Measurements from ENCODE around the gene PEX13. TPM values are rescaled to one million over a fixed set of nuclear protein-coding genes. Genes with fewer than 3 reads are reported as not detected.
"Not testable (repeated sequence)": the region's sequence is repeated elsewhere in the genome, so short reads cannot be mapped to it uniquely, and the experiment has no call there.

The PEX13 gene
- total RNA-seq, 1 donor from 2014 or later = 82.3 TPM

GRCh38 chr2:61005736-61006135 lies 11.8 kb upstream of the PEX13 start:
- DNase-seq (ENCODE audit: low spot score in 2 of 2) (no peak), FAIRE-seq (no peak)

DNA sequence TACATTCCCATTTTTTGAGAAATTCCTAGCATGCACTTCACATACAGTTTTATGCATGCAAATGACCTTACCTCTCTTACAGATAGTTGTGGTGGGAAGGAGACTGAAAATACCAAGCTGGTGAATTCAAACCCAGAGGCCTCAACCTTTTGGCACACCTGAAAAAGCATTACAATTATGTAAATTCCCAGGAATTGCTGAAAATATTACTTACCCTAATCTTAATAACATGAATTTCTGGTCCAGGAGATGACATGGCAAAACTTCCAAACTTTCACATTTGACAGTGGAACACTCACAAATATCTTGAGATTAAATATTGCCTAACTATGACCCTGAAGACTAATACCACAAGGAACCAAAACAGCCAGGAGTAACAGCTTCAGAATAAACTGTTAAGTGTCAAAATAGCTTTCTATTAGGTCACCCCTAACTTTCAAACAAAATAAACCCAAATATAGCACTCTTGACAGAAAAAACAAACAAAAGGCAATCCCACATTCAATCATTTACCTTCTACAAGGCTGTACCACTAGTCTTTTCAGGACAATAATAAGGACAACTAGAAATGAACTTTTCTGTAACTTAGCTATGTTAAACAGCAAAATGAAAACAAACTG lies 10.9 kb upstream of the PEX13 start:
- DNase-seq (ENCODE audit: low spot score in 2 of 2) = no peak
- FAIRE-seq = no peak

- FAIRE-seq (no peak), DNase-seq (ENCODE audit: low spot score in 2 of 2) (no peak)
Measured at GRCh38 chr2:61009355-61009754, 8.2 kb upstream of the PEX13 start.

GRCh38 chr2:61011678-61012077 lies 5.8 kb upstream of the PEX13 start:
- DNase-seq (ENCODE audit: low spot score in 2 of 2) = no peak
- no peak for FAIRE-seq

- not testable (repeated sequence) for DNase-seq (ENCODE audit: low spot score in 2 of 2); FAIRE-seq
Measured at GRCh38 chr2:61012303-61012702, 5.2 kb upstream of the PEX13 start.

- DNase-seq (ENCODE audit: low spot score in 2 of 2) (no peak), FAIRE-seq (no peak)
Measured at GRCh38 chr2:61013382-61013781, 4.1 kb upstream of the PEX13 start.

DNA sequence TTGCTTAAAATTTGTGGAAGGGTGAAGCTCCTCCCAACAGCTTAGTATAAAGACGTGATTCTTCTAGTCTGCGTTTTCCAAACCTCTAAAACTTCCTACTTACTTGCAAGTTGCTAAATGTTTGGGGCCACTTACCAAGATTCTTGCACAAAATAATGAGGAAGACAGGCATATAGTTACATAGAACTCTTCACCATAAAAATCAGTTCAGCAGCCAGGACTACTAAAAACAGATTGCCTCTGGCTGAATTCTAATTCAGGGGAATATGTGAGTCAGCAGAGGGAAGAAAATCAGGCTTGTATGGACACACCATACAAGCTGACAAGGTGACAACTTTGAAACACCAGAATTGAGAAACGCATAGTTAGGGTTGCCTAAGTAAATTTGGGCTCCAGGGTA lies 2.8 kb upstream of the PEX13 start:
- DNase-seq (ENCODE audit: low spot score in 2 of 2) (no peak), FAIRE-seq (no peak)

DNA sequence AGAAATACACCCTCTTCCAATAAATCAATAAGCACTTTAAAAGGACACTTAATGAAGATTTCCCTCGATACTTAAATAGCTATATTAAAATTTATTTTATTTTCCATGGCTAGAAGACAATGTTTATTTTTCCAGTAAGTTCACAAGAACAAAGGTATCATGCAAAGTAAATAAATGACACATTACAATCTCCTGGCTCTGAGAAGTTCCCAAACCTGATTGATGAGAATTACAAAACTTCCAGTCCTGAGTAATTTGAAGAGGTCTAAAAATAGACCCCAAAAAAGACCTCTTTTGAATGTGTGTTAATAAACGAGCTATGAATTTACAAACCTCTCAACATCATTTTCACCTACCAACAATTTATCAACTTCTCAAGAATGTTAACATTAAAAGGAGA lies 1.5 kb upstream of the PEX13 start:
- DNase-seq (ENCODE audit: low spot score in 2 of 2) (no peak), FAIRE-seq (no peak)

- no peak for DNase-seq (ENCODE audit: low spot score in 2 of 2)
- FAIRE-seq = no peak
Measured at GRCh38 chr2:61016392-61017002, 1.0 kb upstream of the PEX13 start.

DNA sequence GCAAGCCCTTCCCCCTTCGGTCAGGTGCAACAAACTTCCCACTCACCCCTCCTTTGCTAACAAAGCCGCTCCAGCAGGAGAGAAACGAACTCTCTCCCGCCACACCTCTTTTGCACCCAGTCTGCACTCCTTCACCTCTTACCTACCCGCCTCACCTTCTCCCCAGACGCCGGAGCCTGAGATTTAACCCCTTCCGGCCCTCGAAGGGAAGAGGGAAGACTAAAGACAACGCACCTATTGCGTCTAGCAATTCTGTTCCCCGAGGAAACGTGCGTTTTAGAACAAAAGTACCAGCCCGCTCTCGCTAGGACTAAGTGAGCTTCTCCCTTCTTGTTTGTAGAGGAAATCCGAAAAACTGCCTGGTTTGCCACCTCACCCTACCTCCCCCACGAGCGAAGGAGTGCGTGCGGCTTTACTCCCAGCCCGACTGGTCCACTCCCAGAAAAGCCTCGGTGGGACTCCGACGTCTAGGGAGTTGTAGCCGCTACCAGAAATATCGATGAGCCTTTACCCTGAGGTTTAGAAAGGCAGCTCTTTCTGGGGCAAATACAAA lies 441 bp upstream of the PEX13 start:
- DNase-seq (ENCODE audit: low spot score in 2 of 2) = peak; percentile 37 to 57
- FAIRE-seq = no peak

GRCh38 chr2:61018318-61018755 lies 817 bp downstream of the PEX13 start:
- DNase-seq (ENCODE audit: low spot score in 2 of 2) (peak in 1 of 2 donors; percentile 12), FAIRE-seq (no peak)

DNA sequence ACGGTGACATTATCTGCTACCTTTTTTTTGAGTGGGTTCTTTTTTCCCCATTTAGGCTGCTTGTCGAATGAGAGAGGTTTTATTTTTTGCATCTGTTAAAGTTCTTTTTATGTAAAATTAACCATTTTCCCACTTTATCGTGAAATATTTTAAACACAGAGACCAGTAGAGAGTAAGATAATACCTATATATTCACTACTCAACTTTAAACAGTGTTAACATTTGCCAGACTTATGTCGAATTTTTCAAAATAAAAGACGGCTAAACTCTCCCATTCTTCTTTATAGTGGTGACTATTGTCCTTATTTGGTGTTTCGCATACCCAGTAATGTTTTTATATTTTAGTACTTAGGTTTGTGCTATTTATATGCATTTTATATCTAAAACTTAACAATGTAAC lies 1.3 kb downstream of the PEX13 start:
- FAIRE-seq (no peak), DNase-seq (ENCODE audit: low spot score in 2 of 2) (no peak)

GRCh38 chr2:61021228-61021660 lies 3.7 kb downstream of the PEX13 start:
- DNase-seq (ENCODE audit: low spot score in 2 of 2) = no peak
- no peak for FAIRE-seq

DNA sequence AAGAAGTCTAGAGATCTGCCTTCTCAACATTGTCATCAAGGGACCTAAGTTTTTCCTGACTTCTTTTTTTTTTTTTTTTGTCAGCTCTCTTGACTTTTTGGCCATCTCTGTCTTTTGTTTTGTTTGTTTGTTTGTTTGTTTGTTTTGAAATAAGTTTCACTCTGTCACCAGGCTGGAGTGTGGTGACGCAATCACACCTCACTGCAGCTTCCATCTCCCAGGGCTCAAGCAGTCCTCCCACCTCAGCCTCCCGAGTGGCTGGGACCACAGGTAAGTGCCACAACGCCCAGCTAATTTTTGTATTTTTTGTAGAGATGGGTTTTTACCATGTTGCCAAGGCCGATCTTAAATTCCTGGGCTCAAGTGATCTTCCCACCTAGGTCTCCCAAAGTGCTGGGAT lies 6.2 kb downstream of the PEX13 start:
- no peak for DNase-seq (ENCODE audit: low spot score in 2 of 2)
- no peak for FAIRE-seq

GRCh38 chr2:61029533-61029932 lies 12.0 kb downstream of the PEX13 start:
- no peak for FAIRE-seq
- no peak for DNase-seq (ENCODE audit: low spot score in 2 of 2)

DNA sequence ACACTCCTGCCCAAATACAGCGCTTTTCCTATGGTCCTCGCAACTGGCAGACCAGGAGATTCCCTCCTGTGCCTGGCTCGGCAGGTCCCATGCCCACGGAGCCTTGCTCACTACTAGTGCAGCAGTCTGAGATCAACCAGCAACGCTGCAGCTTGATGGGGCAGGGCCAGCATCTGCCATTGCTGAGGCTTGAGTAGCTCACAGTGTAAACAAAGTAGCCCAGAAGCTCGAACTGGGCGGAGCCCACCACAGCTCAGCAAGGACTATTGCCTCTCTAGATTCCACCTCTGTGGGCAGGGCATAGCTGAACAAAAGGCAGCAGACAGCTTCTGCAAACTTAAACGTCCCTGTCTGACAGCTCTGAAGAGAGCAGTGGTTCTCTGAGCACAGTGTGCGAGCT lies 17.1 kb downstream of the PEX13 start:
- FAIRE-seq; DNase-seq (ENCODE audit: low spot score in 2 of 2): not testable (repeated sequence)

DNA sequence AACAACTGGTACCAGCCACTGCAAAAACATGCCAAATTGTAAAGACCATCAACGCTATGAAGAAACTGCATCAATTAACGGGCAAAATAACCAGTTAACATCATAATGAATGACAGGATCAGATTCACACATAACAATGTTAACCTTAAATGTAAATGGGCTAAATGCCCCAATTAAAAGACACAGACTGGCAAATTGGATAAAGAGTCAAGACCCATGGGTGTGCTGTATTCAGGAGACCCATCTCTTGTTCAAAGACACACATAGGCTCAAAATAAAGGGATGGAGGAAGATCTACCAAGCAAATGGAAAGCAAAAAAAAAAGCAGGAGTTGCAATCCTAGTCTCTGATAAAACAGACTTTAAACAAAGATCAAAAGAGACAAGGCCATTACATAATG lies 19.1 kb downstream of the PEX13 start:
- FAIRE-seq; DNase-seq (ENCODE audit: low spot score in 2 of 2): not testable (repeated sequence)

- DNase-seq (ENCODE audit: low spot score in 2 of 2) (no peak), FAIRE-seq (no peak)
Measured at GRCh38 chr2:61042807-61043206, 25.3 kb downstream of the PEX13 start.

GRCh38 chr2:61044636-61045035 lies 27.1 kb downstream of the PEX13 start:
- DNase-seq (ENCODE audit: low spot score in 2 of 2) (no peak), FAIRE-seq (no peak)

DNA sequence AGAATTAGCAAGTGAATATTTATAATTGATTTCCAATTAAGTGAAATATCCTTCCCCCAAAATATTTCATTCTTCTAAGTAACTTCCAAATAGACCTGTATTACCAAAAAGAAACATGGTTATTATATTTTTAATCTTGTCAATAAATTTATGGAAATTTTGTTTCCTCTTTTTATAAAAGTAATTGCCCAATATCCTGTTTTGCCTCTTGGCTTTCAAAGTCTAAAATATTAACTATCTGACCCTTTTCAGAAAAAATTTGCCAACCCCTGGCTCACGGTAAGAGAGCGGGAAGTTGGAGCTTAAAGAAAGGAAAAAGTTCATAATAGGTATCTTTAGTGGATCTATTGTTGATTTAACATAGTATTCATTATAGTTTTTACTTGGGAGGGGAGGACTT lies 27.7 kb downstream of the PEX13 start:
- FAIRE-seq (no peak), DNase-seq (ENCODE audit: low spot score in 2 of 2) (no peak)

DNA sequence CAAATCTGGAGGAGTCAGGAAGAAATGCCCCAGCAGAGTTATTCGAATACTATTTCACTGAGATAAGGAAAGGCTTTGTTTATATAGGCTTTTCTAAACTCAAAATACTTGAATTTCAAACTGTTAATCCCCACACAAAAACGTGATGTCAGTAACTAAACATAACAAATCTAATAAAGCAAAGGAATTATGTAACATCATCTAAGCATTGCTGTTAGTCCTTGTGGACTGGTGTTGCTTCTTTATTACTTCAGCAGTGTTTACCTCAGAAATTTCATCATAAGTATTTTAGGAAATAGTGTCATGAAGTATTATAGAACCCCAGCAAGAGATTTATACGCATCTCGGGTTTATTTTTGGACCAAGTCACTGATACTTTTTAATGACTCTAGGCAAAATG lies 28.5 kb downstream of the PEX13 start:
- DNase-seq (ENCODE audit: low spot score in 2 of 2) (no peak), FAIRE-seq (no peak)

DNA sequence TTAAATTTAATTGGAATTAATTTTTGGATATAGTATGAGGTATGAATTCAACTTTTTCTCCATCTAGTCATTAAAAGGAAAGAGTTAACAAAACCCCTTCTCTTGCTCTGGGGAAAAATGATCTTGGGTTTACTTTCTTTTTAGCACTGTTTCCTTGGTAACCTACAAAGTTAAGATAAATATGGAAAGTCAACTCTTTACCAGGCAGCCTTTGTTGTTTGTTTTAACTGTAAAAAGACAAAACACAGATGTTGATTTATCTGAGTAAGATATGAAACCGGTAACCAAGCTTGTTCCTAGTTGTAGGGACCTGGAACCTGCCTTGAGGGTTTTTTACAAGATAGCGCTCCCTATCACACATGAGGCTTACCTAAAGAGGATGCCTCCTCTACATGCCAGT lies 38.0 kb downstream of the PEX13 start:
- DNase-seq (ENCODE audit: low spot score in 2 of 2) = no peak
- no peak for FAIRE-seq

Measured in frontal cortex (tissue), 4 donors.